Fibroblast of lung (primary cell): Measurements from ENCODE around the gene CUTA. TPM values are rescaled to one million over a fixed set of nuclear protein-coding genes. Genes with fewer than 3 reads are reported as not detected.

Source experiments
- DNase-seq, 2 donors: peaks; one replicate each; pipeline versions ENCODE4 v3.0.0 to v3.0.0-alpha.2; 2010; ENCODE audit warnings: low read depth in 2 of 2
- H2AFZ ChIP-seq: 2 replicates; pipeline ENCODE4 v1.5.1; 2012; ENCODE audit warnings: low read length, control low read depth, inconsistent platforms
- H3K27ac ChIP-seq: 2 replicates; pipeline ENCODE4 v1.5.1; 2011; ENCODE audit warnings: low read length, control low read depth; ENCODE audit not compliant: insufficient read depth
- H3K27me3 ChIP-seq: 2 replicates; pipeline ENCODE4 v1.5.1; 2011; ENCODE audit warnings: mild to moderate bottlenecking, low read length; ENCODE audit not compliant: control insufficient read depth, insufficient read depth
- H3K36me3 ChIP-seq: 2 replicates; pipeline ENCODE4 v1.5.1; 2011; ENCODE audit warnings: low read length; ENCODE audit not compliant: control insufficient read depth, insufficient read depth
- H3K4me1 ChIP-seq: 2 replicates; pipeline ENCODE4 v1.5.1; 2011; ENCODE audit warnings: low read length; ENCODE audit not compliant: control insufficient read depth, insufficient read depth; ENCODE audit errors: extremely low read depth
- H3K4me2 ChIP-seq: 2 replicates; pipeline ENCODE4 v1.5.1; 2011; ENCODE audit warnings: low read length, control low read depth; ENCODE audit not compliant: insufficient read depth; ENCODE audit errors: extremely low read depth
- H3K4me3 ChIP-seq, 4 experiments: fragments of 200-600 bp in 1 of 4; sonication (generic) in 1 of 4; replicated peaks in 1 of 4; 2 replicates each; pipeline ENCODE4 v1.5.1; 2011 to 2016; ENCODE audit warnings: low read length in 4 of 4, low read depth in 3 of 4, mild to moderate bottlenecking in 3 of 4, control low read depth in 2 of 4, inconsistent platforms in 1 of 4, mixed read lengths in 1 of 4; ENCODE audit not compliant: insufficient read depth in 1 of 4; ENCODE audit errors: control extremely low read depth in 1 of 4
- H3K79me2 ChIP-seq: 2 replicates; pipeline ENCODE4 v1.5.1; 2012; ENCODE audit warnings: mild to moderate bottlenecking, low read length, inconsistent platforms; ENCODE audit not compliant: control insufficient read depth, insufficient read depth
- H3K9ac ChIP-seq: 2 replicates; pipeline ENCODE4 v1.5.1; 2011; ENCODE audit warnings: mild to moderate bottlenecking, low read length, control low read depth; ENCODE audit not compliant: insufficient read depth
- H3K9me3 ChIP-seq: 2 replicates; pipeline ENCODE4 v1.5.1; 2012; ENCODE audit warnings: low read depth, low read length; ENCODE audit not compliant: control insufficient read depth, insufficient read depth
- H4K20me1 ChIP-seq: 2 replicates; pipeline ENCODE4 v1.5.1; 2011; ENCODE audit warnings: low read length; ENCODE audit not compliant: control insufficient read depth, insufficient read depth; ENCODE audit errors: extremely low read depth
- EZH2 ChIP-seq: IDR thresholded peaks from 2 replicates; pipeline ENCODE4 v1.5.1; 2012; ENCODE audit warnings: low read length, control low read depth, mild to moderate bottlenecking; ENCODE audit errors: missing control alignments
- polyA plus RNA-seq, 2 donors: library from polyadenylated mRNA; depleted of rRNA in 1 of 2; stranded (reverse) in 1 of 2; unstranded in 1 of 2; fragments of >200 nt; gene quantifications; 2 replicates each; pipeline ENCODE4 v1.2.1, GENCODE V29; 2011 to 2012; ENCODE audit warnings: missing spikeins in 1 of 2
- total RNA-seq: library from RNA; depleted of rRNA; stranded (reverse); fragments of >200 nt; gene quantifications from 2 replicates; pipeline ENCODE4 v1.2.1, GENCODE V29; 2014
- TF ChIP-seq, protein P1 (sequence below), 2 donors: IDR thresholded peaks in 1 of 2; conservative IDR thresholded peaks in 1 of 2; 1 replicate in 1 of 2; 2 replicates in 1 of 2; pipeline ENCODE4 v1.5.1; 2011 to 2012; ENCODE audit warnings: low read length in 2 of 2, control low read depth in 1 of 2, inconsistent platforms in 1 of 2, low read depth in 1 of 2, mild to moderate bottlenecking in 1 of 2

The CUTA gene
- total and polyA plus RNA-seq, 2 donors (not counting 1 experiment from before 2014, with no cell fraction given), result 127 to 264 TPM

DNA sequence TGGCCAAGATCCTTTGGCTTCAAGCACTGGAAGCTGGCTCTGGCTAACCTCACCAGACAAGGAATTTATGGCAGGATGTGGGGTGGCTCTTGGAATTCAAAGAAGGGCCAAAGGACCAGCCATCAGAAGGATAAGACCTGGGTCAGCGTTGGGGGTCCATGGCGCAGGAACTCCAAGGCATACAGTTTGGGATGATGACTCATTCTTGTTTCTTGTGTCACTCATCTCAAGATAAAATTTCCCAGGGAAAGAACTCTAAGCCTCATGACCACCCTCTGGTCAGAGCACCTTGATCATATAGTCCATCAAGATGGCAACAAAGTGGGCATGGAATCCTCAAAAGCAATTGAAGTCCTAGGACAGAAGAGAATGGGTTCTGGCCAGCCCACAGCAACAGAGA is 41.3 kb upstream of the CUTA start:
- H2AFZ ChIP-seq, result no peak overlapping the region
- no peak overlapping the region for H3K4me3 ChIP-seq
- no peak overlapping the region for H3K4me2 ChIP-seq
- TF ChIP-seq EZH2, result no peak
- no peak overlapping the region for H3K9ac ChIP-seq
- H3K36me3 ChIP-seq, result peaks cover 6% of the 10 kb centered on the region
- peaks cover 2% of the 10 kb centered on the region for H3K4me1 ChIP-seq
- H3K27me3 ChIP-seq, result no peaks in the 10 kb centered on the region
- no peak overlapping the region for H3K27ac ChIP-seq
- DNase-seq, result no peak
- H3K79me2 ChIP-seq, result peaks cover 9% of the 10 kb centered on the region
- no peaks in the 10 kb centered on the region for H3K9me3 ChIP-seq
- no peaks in the 10 kb centered on the region for H4K20me1 ChIP-seq

DNA sequence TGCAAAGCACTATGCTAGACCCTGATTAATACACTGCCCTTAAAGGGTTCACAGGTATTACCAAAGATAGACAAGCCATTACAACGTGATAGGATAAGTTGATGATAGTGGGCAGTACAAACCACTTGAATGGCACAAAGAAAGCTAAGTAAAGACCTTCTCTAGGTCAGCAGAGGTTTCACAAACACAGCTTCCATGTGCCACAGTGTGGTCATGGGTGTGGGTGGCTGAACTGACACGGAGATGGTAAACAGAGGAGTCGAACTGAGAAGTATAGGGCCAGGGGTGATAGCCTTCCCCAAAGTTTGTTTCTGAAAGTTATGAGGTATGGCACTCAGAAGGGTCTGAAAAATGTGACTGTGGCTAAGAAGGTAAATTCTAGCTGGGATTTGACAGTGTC is 40.8 kb upstream of the CUTA start:
- H3K9ac ChIP-seq, result no peak overlapping the region
- H3K79me2 ChIP-seq, result peaks cover 9% of the 10 kb centered on the region
- no peak overlapping the region for H2AFZ ChIP-seq

DNA sequence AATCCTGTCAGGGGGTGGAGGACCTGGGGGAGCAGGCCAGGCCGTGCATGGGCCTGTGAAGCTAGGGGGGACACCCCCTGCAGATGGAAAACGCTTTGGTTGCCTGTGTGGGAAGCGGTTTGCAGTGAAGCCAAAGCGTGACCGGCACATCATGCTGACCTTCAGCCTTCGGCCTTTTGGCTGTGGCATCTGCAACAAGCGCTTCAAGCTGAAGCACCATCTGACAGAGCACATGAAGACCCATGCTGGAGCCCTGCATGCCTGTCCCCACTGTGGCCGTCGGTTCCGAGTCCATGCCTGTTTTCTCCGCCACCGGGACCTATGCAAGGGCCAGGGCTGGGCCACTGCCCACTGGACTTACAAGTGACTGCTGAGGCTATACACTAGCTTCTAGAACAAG is 38.2 kb upstream of the CUTA start:
- no peak overlapping the region for H3K9ac ChIP-seq
- H3K4me3 ChIP-seq, result no peak overlapping the region
- H3K9me3 ChIP-seq, result no peaks in the 10 kb centered on the region
- peaks cover 7% of the 10 kb centered on the region for H3K36me3 ChIP-seq
- H3K79me2 ChIP-seq, result peaks cover 9% of the 10 kb centered on the region
- H3K4me1 ChIP-seq, result peaks cover 2% of the 10 kb centered on the region
- H2AFZ ChIP-seq, result no peak overlapping the region
- H3K4me2 ChIP-seq, result no peak overlapping the region
- no peak overlapping the region for H3K27ac ChIP-seq
- H3K27me3 ChIP-seq, result no peaks in the 10 kb centered on the region
- no peaks in the 10 kb centered on the region for H4K20me1 ChIP-seq
- no peak for DNase-seq
- TF ChIP-seq, protein P1, sequence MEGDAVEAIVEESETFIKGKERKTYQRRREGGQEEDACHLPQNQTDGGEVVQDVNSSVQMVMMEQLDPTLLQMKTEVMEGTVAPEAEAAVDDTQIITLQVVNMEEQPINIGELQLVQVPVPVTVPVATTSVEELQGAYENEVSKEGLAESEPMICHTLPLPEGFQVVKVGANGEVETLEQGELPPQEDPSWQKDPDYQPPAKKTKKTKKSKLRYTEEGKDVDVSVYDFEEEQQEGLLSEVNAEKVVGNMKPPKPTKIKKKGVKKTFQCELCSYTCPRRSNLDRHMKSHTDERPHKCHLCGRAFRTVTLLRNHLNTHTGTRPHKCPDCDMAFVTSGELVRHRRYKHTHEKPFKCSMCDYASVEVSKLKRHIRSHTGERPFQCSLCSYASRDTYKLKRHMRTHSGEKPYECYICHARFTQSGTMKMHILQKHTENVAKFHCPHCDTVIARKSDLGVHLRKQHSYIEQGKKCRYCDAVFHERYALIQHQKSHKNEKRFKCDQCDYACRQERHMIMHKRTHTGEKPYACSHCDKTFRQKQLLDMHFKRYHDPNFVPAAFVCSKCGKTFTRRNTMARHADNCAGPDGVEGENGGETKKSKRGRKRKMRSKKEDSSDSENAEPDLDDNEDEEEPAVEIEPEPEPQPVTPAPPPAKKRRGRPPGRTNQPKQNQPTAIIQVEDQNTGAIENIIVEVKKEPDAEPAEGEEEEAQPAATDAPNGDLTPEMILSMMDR (conservative IDR thresholded peaks at IDR 0.05 in 1 of 2, IDR thresholded peaks at IDR 0.05 in 1 of 2; ENCODE audit: low read depth in 1 of 2, low read length in 2 of 2), result no peak
- no peak for TF ChIP-seq EZH2

More for the DNA sequence above, 40.8 kb upstream of the CUTA start:
- Histone ChIP-seq H4K20me1 (no peaks in the 10 kb centered on the region), H3K4me1 (peaks cover 2% of the 10 kb centered on the region), H3K27ac (no peak overlapping the region), H3K4me2 (no peak overlapping the region), H3K9me3 (no peaks in the 10 kb centered on the region), H3K4me3 (no peak overlapping the region), H3K27me3 (no peaks in the 10 kb centered on the region), H3K36me3 (peaks cover 6% of the 10 kb centered on the region)
- DNase-seq, result no peak
- no peak for TF ChIP-seq EZH2
- TF ChIP-seq, protein P1 (conservative IDR thresholded peaks at IDR 0.05 in 1 of 2, IDR thresholded peaks at IDR 0.05 in 1 of 2; ENCODE audit: low read depth in 1 of 2, low read length in 2 of 2), result no peak
